ENCODE measurements around the gene MAP2K6.

GRCh38 chr17:69427486-69428197 is 13.1 kb downstream of the MAP2K6 start:
- TF ChIP-seq CTCF (conservative IDR thresholded peaks at IDR 0.05), result no peak
- no peak for TF ChIP-seq ZFX (IDR thresholded peaks at IDR 0.05)

Measured in C4-2B (cell line).